Heart left ventricle (tissue), 13 donors: ENCODE data around the gene GIMAP1.

ENCODE experiments used
- CTCF ChIP-seq, 12 donors: fragments of 200-600 bp; sonication (generic) in 4 of 12; IDR thresholded peaks; one replicate each; pipeline versions ENCODE4 v1.5.0 to v1.8.0; 2018 to 2022; ENCODE audit warnings: antibody characterized with exemption in 12 of 12, mild to moderate bottlenecking in 5 of 12
- POLR2A ChIP-seq, 2 donors: fragments of 450-650 bp; IDR thresholded peaks; one replicate each; pipeline ENCODE4 v1.6.1; 2017; ENCODE audit warnings: antibody characterized with exemption in 2 of 2, mild to moderate bottlenecking in 2 of 2, moderate library complexity in 2 of 2
- donor health status: ischemic (EF 13 %, LVEDD 7.1; RV severe dilation, severe dysfunction).
- donor health status: DM: no; HTN: yes; CAD: no.
- donor health status: DM: no; HTN: no; CAD: no.
- donor health status: ischemic (EF 25% LVEDD 6.9; RV normal size, moderate dysfunction).
- donor health status: ischemic (EF 25% LVEDD 5.7; RV mildly dilated, moderate dysfunction).
- donor health status: ischemic (EF 35%, LVEDD 5.7; RV mildly dilated, moderate dysfunction).
- donor health status: nonischemic (EF 11% LVEDD 7.7; RV severe dilation, severe dysfunction).
- donor health status: DM: yes; HTN: yes; CAD: no.
- donor health status: PGD.
- donor health status: ischemic (EF 29% LVEDD 5.4; RV normal size, mild dysfunction).
- donor health status: nonischemic (EF 23%, LVEDD 6.1; RV moderate dilation, normal function).

GRCh38 chr7:150722431-150722931 lies 6.1 kb downstream of the GIMAP1 start:
- no peak for TF ChIP-seq CTCF (IDR thresholded peaks at IDR 0.05)
- TF ChIP-seq POLR2A (IDR thresholded peaks at IDR 0.05) = no peak
